Sigmoid colon (tissue), 4 donors: ENCODE results near the gene GRB2.
"Not testable (repeated sequence)": the region's sequence is repeated elsewhere in the genome, so short reads cannot be mapped to it uniquely, and the experiment has no call there.

Source experiments
- EP300 ChIP-seq, 4 donors: sonication (generic); formaldehyde crosslinking; IDR thresholded peaks; one replicate each; pipeline ENCODE4 v1.6.1; 2017; ENCODE audit warnings: antibody characterized with exemption in 4 of 4
- POLR2A ChIP-seq, 2 donors: fragments of 450-650 bp; IDR thresholded peaks; one replicate each; pipeline ENCODE4 v1.6.1; 2016; ENCODE audit warnings: antibody characterized with exemption in 2 of 2, mild to moderate bottlenecking in 2 of 2, moderate library complexity in 2 of 2
- POLR2AphosphoS5 ChIP-seq, 4 donors: sonication (generic); formaldehyde crosslinking; IDR thresholded peaks; one replicate each; pipeline ENCODE4 v1.6.1; 2017; ENCODE audit warnings: antibody characterized with exemption in 4 of 4
- TF ChIP-seq, protein P1 (sequence below), 4 experiments: fragments of 450-650 bp in 3 of 4; fragments of 200-600 bp in 1 of 4; IDR thresholded peaks; one replicate each; pipeline ENCODE4 v1.5.1; 2016 to 2019; ENCODE audit warnings: antibody characterized with exemption in 4 of 4, mild to moderate bottlenecking in 3 of 4, moderate library complexity in 2 of 4

DNA sequence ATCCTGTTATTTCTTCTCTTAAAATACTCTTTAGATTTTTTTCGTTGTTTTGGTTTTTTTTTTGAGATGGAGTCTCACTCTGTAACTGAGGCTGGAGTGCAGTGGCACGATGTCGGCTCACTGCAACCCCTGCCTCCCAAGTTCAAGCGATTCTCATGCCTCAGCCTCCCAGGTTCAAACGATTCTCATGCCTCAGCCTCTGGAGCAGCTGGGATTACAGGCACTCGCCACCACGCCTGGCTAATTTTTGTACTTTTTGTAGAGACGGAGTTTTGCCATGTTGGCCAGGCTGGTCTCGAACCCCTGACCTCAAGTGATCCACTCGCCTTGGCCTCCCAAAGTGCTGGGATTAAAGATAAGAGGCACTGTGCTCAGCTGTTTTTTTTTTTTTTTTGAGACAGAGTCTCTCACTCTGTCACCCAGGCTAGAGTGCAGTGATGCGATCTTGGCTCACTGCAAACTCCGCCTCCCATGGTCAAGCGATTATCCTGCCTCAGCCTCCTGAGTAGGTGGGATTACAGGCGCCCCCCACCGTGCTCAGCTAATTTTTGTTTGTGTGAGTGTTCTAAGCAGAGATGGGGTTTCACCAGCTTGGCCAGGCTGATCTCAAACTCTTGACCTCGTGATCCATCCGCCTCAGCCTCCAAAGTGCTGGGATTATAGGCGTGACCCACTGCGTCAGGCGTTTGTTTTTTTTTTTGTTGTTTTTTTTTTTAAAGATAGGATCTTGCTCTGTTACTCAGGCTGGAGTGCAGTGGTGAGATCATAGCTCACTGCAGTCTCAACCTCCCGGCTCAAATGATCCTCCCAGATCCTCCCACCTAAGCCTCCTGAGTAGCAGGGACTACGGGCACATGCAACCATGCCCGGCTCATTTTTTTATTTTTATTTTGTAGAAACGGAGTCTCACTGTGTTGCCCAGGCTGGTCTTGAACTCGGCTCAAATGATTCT lies 37.4 kb downstream of the GRB2 start:
- TF ChIP-seq, protein P1, sequence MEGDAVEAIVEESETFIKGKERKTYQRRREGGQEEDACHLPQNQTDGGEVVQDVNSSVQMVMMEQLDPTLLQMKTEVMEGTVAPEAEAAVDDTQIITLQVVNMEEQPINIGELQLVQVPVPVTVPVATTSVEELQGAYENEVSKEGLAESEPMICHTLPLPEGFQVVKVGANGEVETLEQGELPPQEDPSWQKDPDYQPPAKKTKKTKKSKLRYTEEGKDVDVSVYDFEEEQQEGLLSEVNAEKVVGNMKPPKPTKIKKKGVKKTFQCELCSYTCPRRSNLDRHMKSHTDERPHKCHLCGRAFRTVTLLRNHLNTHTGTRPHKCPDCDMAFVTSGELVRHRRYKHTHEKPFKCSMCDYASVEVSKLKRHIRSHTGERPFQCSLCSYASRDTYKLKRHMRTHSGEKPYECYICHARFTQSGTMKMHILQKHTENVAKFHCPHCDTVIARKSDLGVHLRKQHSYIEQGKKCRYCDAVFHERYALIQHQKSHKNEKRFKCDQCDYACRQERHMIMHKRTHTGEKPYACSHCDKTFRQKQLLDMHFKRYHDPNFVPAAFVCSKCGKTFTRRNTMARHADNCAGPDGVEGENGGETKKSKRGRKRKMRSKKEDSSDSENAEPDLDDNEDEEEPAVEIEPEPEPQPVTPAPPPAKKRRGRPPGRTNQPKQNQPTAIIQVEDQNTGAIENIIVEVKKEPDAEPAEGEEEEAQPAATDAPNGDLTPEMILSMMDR (IDR thresholded peaks at IDR 0.05), result not testable (repeated sequence)
- TF ChIP-seq POLR2A, EP300, POLR2AphosphoS5 (IDR thresholded peaks at IDR 0.05): not testable (repeated sequence)
